Omental fat pad (tissue), 4 donors: ENCODE data around the gene GRAMD1A. TPM values are rescaled to one million over a fixed set of nuclear protein-coding genes. Genes with fewer than 3 reads are reported as not detected.
"Not testable (repeated sequence)": the region's sequence is repeated elsewhere in the genome, so short reads cannot be mapped to it uniquely, and the experiment has no call there.

ENCODE experiments used
- ATAC-seq: fragments of 150-250 bp; one replicate; pipeline ENCODE4 v1.9.1; 2016; ENCODE audit warnings: mild to moderate bottlenecking, moderate library complexity; ENCODE audit not compliant: low FRiP score
- DNase-seq: peaks from one replicate; pipeline ENCODE4 v3.0.0-alpha.2; 2019; ENCODE audit warnings: low spot score
- CTCF ChIP-seq, 3 donors: fragments of 450-650 bp; IDR thresholded peaks; one replicate each; pipeline ENCODE4 v1.5.1; 2016 to 2017; ENCODE audit warnings: antibody characterized with exemption in 3 of 3, mild to moderate bottlenecking in 3 of 3, moderate library complexity in 2 of 3
- total RNA-seq, 4 donors: library from RNA; depleted of rRNA; stranded (reverse); fragments of >200 nt; gene quantifications; one replicate each; pipeline ENCODE4 v1.1.0, GENCODE V29; 2016

Gene GRAMD1A
- total RNA-seq, 4 donors from 2014 or later = 34.7 to 70.7 (median 43.3) TPM

GRCh38 chr19:35011737-35012682 is 11.9 kb downstream of the GRAMD1A start:
- no peak for DNase-seq
- ATAC-seq = no peak
- TF ChIP-seq CTCF (IDR thresholded peaks at IDR 0.05) = no peak

- DNase-seq (peak; percentile 71), ATAC-seq (peak; percentile 80)
- peak in 1 of 3 donors; percentile 90 for TF ChIP-seq CTCF (IDR thresholded peaks at IDR 0.05)
Observed at GRCh38 chr19:35013041-35013819, 13.1 kb downstream of the GRAMD1A start.

- no peak for ATAC-seq
Observed at GRCh38 chr19:35013820-35014754, 14.0 kb downstream of the GRAMD1A start.

GRCh38 chr19:35014774-35015173 is 14.7 kb downstream of the GRAMD1A start:
- not testable (repeated sequence) for ATAC-seq, DNase-seq

More at GRCh38 chr19:35013820-35014754, 14.0 kb downstream of the GRAMD1A start:
- no peak for TF ChIP-seq CTCF (IDR thresholded peaks at IDR 0.05)
- no peak for DNase-seq

- no peak for TF ChIP-seq CTCF (IDR thresholded peaks at IDR 0.05)
- ATAC-seq (peak; percentile 26), DNase-seq (no peak)
Observed at GRCh38 chr19:35015270-35015953, 15.3 kb downstream of the GRAMD1A start.

GRCh38 chr19:35015954-35016351 is 15.8 kb downstream of the GRAMD1A start:
- ATAC-seq (no peak), DNase-seq (no peak)
- no peak for TF ChIP-seq CTCF (IDR thresholded peaks at IDR 0.05)
